ENCODE results near the gene CTNNA2. TPM values are rescaled to one million over a fixed set of nuclear protein-coding genes. Genes with fewer than 3 reads are reported as not detected.
A peak's percentile ranks its signal among the peaks of the same experiment; 100 is the strongest.

The CTNNA2 gene
- polyA plus RNA-seq, 1 donor = 0.52 TPM

DNA sequence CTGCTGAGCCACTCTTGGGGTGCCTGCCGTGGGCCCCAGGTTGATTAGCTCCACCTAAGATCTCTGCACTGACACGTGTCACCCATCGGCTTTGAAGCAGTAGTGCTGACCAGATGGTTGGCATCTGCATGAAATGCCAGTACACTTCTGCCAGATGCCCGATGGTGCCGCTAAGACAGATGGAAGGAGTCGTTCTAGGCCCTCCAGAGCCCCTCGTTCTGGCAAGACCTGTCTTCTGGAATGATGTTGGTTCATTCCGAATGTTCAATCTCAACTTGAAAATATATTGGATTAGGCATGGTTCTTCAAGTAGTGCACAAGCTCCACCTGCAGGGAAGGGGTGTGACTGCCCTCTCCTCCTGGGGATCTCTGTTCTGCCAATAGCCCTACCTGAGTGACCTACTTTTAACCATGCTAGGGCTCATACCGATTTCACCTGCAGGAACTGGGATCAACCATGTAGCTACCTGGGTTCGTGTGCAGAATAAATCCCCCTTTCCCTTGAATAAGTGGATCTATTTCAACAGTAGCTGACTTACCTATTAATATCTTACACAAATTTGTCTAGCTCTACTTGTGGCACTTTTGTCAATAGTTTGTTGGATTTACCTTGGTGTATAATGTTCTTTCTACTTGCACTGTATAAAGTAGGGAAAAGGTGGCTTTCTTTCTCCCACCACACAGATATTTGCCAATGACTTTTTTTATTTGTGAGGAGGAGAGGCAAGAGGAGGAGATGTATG is 342.6 kb downstream of the CTNNA2 start:
- DNase-seq (ENCODE audit: low read depth) = no peak

DNA sequence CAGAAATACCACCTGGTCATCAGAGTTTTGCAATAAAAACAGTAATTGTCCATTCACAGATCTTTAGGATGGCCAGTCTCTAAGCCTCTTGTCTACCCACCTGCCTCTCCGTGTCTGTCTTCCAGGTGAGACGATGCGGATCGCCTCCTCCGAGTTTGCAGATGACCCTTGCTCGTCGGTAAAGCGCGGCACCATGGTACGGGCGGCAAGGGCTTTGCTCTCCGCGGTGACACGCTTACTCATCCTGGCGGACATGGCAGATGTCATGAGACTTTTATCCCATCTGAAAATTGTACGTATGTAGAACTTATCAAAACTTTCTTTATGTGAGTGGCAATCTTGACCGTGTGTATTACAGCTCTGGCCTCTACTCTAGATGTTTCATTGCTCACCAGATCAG is 345.0 kb downstream of the CTNNA2 start:
- no peak for DNase-seq (ENCODE audit: low read depth)

DNA sequence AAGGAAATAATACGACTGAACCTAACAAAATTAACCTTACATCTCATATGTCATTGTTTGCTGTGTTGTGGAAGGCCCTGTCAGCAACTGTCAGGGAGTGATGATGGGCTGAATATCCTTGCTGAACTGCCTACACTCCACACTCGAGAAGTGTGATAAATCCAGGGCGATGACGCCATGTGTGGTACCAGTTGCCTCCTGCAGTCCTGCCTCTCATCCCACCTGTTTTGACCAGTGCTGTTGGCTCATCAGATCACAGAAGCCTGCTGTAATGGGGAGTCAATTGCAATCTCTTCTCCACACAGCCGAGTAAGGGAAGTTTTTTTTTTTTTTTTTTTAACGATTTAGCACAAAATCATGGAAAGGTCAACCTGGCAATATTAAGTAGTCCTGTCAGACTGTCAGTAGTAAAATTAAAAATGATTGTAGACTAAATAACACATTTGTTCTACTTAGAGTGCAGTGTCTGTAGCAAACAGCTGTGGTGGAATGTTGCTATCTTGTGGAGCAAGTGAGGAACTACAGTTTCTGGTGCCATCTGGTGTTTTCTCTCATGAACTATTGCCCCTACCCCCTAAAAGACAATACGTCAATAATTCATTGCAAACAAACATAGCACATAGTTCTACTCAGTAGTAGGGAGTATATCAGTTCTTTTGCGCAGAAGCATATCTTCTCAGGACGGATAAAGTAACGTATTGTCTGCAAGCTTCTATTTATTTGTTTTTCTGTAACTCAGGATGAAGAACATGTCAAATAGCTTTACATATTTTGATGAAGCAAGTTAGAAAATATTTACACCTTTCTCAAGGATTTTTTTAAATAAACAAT is 347.6 kb downstream of the CTNNA2 start:
- no peak for DNase-seq (ENCODE audit: low read depth)

DNA sequence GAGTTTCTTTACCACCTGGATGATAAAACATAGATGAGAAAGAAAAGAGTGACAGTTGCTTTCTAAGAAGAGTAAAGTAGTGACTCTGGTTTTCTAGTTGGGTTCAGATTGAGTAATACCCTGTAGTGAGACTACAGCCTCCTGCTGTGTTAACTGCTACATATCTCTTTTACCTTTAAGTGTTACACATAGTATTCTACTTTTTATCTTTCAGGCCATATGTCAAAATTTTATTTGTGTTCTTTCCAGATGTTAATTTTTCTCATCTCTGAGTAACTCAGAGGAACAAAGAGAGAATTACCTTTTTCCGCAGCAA is 348.2 kb downstream of the CTNNA2 start:
- DNase-seq (ENCODE audit: low read depth) = no peak

DNA sequence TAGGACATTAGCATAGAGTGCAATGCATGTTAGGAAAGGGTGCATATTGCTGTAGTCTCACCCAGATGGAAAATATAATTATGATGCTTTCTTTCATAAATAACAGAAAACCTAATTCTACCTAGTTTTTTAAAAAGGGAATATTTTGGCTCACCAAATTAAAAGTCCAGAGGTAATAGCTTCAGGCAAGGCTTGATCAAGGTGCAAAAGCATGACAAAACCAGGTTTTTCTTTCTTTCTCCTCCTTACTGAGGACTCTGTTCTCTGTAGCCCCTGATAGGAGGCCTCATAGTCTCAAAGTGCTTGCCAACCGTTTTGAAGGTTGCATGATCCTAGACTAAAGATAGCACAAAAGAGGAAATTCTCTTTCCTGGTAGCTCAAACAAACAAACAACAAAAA is 349.9 kb downstream of the CTNNA2 start:
- no peak for DNase-seq (ENCODE audit: low read depth)

DNA sequence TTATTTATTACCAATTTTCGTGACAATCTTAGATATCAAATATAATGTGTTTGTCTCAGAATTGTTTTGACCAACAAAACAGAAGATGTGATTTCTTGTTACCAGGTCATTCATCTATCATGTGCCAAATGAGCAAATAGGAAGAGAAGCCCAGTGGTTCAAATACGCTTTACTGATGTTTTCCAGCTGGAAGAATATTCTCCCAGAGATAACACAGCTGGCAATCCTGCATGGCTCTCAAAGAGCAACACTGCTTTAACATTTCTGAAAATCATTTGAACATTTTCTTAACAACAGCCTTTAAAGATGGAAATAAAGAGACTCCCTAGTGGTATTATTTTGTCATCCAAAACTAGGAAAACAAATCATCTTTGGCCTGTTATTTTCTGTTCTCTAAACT is 359.8 kb downstream of the CTNNA2 start:
- no peak for DNase-seq (ENCODE audit: low read depth)

DNA sequence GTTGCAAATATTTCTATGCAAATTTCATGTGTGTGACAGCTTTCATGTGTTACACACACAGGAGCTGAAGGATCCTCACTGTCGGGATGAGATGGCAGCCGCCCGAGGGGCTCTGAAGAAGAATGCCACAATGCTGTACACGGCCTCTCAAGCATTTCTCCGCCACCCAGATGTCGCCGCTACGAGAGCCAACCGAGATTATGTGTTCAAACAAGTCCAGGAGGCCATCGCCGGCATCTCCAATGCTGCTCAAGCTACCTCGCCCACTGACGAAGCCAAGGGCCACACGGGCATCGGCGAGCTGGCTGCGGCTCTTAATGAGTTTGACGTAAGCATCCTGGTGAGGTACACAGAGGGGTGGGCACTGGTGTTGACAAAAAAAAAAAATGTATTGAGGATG is 361.2 kb downstream of the CTNNA2 start:
- DNase-seq (ENCODE audit: low read depth) = no peak

DNA sequence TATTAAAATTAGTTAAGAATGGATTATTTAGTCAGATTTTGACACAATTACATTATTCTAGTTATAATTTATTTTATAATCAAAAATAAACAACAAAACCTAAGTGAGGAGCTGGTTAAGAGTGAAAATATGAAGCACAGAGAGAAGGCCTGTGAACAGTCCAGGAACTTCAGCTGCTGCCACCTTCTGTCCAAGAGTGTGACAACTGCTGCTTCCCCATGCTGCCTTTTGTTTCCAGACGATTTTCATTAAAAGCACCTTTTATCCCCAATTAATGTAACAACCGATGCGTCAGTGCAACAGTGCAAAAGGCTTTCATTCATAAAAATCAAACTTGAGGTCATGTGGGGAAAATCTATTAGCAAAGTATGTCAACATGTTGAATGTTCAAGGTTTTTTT is 363.6 kb downstream of the CTNNA2 start:
- DNase-seq (ENCODE audit: low read depth) = no peak

DNA sequence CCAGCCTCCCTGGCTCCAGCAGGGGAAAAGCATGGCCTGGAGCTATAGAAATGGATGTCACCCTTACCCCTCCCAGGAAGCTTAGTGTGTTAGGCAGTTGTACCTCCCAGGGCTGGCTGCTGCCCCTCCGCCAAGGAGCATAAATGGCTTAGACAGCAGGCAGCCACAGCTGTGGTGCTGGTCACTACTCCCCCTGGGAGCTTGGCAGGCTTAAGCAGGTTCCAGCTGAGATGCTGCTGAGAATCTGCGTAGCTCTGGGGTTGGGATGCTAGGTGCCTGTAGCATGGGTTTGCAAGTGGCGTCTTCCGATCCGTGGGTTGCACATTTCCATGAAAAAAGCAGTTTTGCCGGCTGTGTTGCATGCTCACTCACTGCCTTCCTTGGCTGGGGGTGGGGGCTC is 369.7 kb downstream of the CTNNA2 start:
- DNase-seq (ENCODE audit: low read depth) = no peak

DNA sequence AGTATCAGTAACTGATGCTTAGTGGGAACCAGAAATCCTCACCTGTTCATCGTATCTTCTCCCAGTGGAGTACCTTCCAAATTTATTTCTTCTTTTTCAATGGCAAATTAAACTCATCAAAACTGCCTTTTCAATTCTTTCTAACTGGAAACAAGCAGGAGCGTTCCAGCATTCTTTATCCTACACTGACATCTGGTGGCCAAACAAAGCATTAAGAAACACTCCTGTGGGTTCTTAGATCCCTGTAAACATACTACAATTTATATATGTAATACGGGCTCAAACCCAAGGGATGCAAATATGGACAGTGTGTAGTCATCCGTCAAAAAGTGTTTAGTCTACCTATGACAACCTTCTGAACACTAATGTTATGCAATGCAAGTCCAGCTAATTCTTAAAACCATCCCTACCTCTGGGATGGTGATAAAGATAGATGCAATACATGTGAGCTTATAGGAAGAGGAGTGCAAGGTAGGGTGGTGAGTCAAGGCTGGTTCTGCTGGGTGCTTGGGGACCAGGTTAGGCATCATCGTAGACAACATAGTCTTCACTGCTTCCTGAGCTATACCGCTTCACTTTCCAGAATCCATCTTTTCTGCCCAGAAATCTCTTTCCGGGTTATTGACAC is 375.0 kb downstream of the CTNNA2 start:
- DNase-seq (ENCODE audit: low read depth) = peak; percentile 40

DNA sequence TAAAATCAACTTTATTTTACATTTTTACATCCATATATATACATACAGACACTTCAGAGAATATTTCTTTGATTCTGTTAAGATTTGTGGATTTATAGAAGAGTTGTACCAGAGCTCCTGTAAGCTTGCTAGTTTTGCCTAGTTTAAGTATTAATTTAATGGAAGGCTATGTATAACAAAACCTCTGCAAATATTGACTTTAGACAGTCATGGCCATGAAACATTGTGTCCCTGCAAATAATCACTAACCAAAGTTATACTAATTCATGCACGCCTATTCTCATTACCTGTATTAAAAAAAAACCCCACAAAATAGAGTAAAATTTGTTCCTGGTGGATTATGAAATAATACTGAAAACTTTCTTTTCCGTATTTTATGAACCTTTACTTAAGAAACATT is 379.3 kb downstream of the CTNNA2 start:
- no peak for DNase-seq (ENCODE audit: low read depth)

DNA sequence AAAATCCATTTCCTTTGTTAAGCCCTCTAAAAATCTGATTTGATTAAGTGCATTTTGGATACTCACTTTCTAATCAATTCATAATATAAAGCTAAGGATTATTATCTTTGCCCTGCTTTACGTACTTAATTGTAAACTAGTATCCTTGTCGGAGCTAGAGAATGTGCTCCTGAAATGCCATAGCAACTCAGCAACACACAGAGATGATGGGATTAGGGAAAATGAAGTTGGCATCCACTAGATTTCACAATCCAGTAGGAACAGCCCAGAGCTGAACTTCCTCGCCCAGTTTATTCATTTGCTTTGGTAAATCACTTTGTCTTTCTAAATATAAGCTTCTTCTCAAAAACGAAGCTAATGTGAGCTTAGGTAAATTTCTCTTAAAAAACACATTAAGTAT is 386.3 kb downstream of the CTNNA2 start:
- DNase-seq (ENCODE audit: low read depth) = no peak

DNA sequence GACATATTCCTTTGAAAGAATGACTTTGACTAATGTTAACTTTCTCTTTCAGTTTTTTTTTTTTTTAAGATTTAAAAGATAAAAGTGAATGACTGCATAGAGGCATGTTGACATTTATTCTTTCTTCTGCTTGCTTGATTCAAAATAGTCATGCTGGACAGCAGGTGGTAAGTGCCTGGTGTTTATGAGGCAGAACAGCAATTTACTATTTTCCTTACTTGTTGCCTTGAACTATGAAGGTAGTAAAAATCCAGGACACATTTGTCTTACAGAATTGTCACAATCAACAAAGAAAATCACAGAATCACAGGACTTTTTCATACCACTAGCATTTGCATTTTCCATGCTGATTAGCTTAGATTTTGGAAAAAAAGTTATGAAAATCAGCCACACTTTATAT is 388.3 kb downstream of the CTNNA2 start:
- no peak for DNase-seq (ENCODE audit: low read depth)

DNA sequence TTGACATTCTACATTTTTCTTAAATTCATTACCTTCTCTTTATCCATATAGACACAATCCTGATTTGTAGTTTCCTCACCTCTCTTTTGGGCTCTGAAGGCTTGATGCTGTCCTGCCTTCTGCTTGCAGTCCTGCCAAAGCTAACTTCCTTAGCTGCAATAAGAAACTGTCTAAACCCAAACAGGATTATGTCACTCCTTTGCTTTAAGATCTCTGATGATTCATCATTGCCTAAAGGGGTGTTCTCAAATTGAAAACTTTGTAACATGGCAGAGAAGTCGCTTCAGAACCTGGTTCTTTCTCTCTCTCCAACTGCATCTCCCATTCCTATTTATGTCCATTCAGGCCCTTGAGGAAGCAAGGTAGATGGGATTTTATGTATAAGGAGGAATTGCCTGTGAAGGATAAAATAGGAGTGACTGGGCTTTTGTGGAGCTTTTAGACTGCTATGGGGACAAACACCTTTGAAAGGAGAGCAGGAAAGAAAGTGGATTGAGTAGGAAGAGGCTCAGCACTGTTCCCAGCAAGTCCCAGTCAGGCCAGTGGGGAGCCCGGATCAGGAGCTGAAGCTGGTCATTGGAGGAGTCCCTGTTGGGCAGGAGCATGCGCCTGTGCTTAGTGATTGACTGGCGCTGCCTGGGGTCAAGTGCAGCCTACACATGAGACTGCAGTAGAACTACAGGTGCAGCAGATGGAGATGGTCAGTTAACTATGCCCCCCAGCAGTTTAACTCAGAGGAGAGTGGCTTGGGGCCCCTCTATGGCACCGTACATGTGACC is 390.6 kb downstream of the CTNNA2 start:
- DNase-seq (ENCODE audit: low read depth) = no peak

DNA sequence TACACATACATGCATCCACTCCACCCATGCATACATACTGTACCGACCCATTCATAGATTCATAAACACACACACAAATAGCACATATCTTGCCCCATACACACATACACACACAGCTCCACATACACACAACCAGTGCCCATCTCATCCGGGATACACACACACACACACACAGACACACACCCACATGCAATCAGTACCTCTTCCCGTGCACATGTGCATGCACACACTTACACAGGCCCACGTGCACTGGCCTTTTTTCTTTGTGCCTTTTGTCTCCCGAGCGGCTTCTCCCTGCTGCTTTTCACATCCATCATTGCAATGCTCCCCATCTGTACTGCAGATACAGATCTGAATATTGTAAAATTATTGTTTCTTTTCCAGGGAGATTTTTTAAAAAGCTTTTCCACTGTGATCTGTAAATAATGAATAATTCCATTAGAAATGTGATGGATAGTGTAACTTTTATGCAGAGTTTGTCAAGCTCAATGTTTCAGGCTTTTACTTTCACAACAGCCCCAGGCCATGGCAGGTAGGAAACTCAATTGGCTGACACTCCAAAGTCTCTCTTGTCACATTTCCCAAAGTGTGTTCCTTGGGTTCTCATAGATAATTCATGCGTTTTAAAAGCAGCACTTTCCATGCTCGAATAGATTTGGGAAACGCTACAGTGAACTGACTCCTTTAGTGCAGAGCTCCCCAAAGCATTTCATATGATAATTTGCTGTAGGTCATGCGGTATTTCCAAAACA is 393.5 kb downstream of the CTNNA2 start:
- DNase-seq (ENCODE audit: low read depth) = no peak

DNA sequence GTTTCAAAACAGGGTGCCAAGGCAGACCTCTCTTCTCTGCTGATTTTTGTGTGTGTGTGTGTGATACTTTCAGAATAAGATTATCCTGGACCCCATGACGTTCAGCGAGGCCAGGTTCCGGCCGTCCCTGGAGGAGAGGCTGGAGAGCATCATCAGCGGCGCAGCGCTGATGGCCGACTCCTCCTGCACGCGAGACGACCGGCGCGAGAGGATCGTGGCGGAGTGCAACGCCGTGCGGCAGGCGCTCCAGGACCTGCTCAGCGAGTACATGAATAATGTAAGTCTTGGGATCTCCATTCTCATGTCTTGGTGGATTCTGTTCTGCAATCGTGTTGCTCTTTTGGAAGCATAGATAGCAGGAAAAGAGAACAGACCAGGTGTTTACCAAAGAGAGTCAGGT is 396.7 kb downstream of the CTNNA2 start:
- no peak for DNase-seq (ENCODE audit: low read depth)

DNA sequence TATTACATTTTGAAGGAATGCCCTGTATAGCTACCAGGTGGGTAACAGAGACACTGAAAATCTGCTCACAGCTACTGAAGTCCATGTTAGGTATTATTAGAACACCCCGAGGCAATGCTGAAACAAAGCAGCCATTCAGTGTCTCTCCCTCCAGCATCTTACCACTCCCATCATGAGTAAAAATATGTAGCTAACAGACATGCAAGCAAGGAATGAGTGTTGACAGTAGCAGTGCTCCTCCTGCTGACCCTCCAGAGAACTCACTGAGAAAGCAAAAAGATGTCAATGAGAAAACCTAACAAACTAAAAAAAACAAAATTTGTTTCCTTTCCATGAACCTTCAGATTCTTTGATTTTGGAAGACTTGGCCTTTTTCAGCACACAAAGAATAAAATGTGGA is 397.8 kb downstream of the CTNNA2 start:
- DNase-seq (ENCODE audit: low read depth) = no peak

DNA sequence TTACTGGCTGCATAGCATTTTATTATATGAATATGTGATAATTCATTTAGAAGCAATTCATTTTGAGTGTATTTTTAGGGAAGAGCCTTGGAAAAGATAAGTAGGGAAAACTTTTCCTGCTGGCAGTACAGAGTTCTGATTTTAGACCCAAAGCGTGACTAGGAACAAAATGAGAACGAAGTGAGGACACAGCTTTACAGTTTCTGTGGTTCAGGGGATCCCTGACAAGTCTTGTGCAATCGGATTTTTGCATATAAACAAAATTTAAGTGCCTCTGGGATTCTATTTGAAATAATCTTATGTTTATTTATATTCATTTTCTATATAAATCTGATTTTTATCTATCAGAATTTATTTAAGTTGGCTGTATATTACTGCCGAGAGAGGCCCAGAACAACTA is 402.6 kb downstream of the CTNNA2 start:
- DNase-seq (ENCODE audit: low read depth) = no peak

DNA sequence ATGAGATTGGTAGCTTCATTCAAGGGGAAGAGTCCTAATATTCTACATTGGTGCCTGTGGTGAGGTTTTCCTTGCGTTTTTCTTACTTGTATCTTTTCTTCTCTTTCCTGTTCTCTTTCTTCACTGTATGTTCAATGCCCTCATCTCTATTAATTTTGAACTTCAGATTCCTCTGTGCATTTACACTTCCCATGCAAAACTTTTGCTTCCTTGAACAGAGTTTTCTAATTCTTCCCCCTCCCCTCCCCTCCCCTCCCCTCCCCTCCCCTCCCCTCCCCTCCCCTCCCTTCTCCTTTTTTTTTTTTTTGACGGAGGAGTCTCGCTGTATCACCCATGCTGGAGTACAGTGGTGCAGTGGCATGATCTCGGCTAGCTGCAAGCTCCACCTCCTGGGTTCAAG is 403.4 kb downstream of the CTNNA2 start:
- no peak for DNase-seq (ENCODE audit: low read depth)

DNA sequence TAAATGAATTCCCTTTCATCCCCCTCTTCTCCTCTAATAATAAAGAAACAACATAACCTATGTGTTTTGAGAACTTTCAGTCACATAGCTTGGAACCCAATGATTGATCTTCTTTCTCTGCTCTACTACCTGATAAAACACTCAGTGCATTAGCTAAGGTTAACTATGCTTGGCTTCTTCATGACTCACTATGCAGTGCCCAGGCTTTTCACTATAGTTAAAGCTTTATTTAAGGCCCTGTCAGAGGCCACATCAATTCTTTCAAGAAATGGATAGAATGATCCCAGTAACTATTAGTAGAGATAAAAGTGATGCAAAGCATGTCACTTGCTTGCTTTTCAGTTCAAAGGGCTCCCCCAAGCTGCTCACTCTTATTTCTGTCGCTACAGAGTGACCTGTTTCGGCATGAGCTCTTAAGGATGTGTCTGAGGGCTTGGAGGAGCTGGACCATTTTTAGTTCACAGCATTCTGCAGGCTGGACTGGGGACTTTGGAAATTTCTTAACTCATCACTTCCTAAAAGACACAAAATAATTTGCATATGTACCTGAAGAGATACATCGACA is 407.7 kb downstream of the CTNNA2 start:
- no peak for DNase-seq (ENCODE audit: low read depth)

DNA sequence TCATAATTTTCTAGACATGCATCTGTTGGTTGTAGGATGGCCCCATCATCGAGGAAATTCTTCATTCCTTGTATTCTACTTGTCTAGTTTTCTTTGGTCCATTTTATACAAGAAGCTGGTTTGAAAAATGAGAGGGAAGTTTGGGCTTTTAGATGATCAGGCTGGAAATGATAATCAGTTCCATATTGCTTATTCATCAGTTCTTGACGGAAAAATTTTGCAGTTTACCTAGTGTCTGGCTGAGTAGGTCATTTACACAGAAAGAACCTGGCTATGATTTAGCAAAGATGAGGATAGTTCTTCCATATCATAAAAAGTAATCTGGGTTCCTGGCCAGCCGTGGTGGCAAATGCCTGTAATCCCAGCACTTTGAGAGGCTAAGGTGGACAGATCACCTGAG is 416.8 kb downstream of the CTNNA2 start:
- no peak for DNase-seq (ENCODE audit: low read depth)

Measured in forelimb muscle (tissue), 1 donor.